GM18868 (cell line): ENCODE measurements around the gene TMEM108.

Experiments
- ATAC-seq: cut with Tn5 transposase; IDR thresholded peaks from one replicate; pipeline ENCODE4 v1.9.1; 2021; ENCODE audit warnings: mild to moderate bottlenecking, moderate library complexity; ENCODE audit not compliant: unreplicated experiment

TMEM108 gene

DNA sequence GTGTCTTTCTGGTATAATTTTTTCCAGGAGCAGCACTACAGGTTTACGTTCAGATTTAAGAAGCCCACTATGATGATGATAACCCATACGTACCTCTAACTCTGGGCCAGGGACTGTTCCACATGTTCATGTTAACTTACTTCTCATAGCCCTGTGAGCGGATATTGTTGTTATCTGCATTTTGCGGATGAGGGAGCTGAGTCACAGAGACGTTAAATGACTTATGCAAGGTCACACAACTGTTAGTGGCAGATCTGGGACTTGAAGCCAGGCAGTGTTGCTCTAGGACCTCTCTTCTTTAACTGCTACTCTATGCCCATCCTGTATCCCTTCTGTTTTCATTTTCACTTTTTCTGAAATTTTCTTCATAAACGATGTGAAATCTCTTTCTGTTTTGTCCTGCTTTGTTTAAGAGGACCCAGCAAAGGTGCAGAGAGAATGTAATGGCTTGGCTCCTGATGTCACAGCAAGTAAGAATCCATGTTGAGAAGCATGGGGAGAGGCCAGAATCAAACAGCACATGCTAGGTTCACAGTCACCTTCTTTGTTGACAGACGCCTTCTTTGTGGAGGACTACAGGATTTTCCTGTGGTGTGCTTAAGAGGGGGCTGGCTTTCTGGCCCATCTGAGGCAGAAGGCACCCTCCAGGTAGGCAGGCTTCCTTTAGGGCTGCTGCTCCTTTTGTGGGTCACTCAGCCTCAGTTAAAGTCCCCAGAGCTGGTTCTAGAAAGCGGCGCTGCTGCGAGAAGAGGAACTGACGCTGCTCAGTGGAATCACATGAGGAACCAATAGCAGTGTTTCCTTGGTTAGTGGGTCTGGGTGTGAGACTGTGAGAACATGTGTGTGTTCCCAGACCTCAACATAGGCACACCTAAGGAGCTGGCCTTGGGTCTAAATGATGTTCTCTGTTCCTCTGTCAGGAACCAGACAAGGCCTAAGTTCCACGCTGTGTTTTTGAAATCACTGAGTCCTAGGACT is 121.6 kb downstream of the TMEM108 start:
- ATAC-seq = peak; percentile 86

DNA sequence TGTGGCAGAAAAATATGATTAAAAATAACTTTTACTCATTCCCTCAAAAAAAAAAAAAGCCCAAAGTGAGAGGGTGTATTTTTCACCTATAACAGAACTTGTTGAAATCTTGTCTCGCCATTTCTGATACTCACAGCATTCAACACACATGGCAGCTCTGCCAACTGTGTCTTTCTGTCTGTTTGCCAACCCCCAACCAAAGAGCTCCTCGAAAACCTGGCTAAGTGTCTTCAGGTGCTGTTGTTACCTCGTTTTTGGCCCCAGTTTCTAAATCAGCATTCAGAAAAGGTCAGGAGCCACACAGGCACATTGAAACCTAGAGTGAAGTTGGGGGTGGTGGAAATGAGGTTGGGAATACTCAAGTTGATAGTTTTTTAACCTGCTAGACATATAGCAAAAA is 123.5 kb downstream of the TMEM108 start:
- no peak for ATAC-seq

- no peak for ATAC-seq
Observed at GRCh38 chr3:133162265-133162664, 124.1 kb downstream of the TMEM108 start.

GRCh38 chr3:133162670-133163305 is 124.6 kb downstream of the TMEM108 start:
- no peak for ATAC-seq

- no peak for ATAC-seq
Observed at GRCh38 chr3:133167340-133168024, 129.3 kb downstream of the TMEM108 start.

DNA sequence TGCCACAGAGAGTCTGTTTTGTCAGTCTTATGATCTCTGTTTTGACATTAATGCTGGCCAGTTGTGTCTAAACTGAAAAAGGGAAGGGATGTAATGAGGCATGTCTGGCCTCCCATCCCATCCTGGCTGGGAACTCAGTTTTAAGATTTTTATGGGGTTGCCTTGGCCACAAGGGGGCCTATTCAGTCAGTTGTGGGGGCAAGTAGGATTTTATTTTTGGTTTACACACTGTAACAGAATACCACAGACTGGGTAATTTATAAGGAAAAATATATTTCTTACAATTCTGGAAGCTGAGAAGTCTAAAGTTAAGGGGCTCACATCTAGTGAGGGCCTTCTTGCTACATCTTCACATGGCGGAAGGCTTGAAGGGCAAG is 129.8 kb downstream of the TMEM108 start:
- no peak for ATAC-seq

- ATAC-seq = no peak
Observed at GRCh38 chr3:133169331-133170068, 131.3 kb downstream of the TMEM108 start.

GRCh38 chr3:133171831-133172230 is 133.6 kb downstream of the TMEM108 start:
- no peak for ATAC-seq

DNA sequence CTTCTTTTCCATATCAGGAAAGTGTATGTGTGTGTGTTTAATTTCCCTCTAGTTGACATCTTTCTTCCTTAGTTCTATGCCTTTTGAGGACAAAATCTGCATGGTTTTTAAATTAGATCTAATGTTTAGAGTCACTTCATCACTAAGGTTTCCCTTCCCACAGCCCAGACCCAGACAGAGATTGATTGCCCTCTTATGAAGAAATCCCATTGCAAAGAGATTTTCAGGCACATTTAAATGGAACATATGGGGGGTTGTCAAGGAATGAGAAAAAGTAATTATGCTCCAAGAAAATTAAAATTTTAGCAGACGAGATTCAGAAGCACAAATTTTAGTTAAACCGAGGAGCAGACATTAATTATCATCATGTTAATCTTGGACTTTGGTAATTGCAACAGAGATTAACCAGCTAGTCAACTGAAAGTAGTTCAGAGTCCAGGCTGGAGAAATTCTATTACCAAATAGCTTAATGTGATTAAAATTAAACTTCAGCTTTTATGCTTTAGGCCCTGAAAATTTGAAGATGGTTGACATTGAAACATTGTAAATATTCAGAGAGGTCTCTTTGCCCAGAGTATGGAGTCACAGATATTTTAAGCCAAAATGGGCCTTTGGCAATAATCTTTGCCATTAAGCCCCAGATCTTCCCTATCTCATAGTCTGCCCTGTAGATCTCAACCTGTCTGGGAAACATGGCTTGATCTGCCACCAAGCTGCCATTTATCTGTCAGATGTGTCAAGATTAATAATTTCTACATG is 143.4 kb downstream of the TMEM108 start:
- no peak for ATAC-seq

GRCh38 chr3:133187870-133188379 is 149.7 kb downstream of the TMEM108 start:
- ATAC-seq = no peak

GRCh38 chr3:133188996-133189395 is 150.8 kb downstream of the TMEM108 start:
- ATAC-seq = no peak

DNA sequence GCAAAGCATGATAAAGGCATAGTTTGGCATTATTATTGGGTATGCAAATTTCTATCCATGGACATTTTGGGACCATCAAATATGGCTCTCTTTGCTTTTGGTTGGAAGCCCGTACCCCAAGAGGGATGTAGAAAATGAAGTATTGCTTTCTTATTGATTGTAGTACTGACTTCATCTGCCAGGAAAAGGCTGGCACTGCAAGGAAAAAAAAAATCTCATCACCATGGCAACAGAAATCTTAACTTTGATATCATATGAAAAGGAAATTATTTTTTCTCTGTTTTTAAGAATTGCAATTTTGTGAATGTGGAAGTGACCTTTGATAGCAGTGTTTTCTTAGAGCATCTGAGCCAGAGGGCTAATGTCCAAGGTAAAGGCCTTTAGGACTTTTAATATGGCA is 151.7 kb downstream of the TMEM108 start:
- ATAC-seq = no peak

DNA sequence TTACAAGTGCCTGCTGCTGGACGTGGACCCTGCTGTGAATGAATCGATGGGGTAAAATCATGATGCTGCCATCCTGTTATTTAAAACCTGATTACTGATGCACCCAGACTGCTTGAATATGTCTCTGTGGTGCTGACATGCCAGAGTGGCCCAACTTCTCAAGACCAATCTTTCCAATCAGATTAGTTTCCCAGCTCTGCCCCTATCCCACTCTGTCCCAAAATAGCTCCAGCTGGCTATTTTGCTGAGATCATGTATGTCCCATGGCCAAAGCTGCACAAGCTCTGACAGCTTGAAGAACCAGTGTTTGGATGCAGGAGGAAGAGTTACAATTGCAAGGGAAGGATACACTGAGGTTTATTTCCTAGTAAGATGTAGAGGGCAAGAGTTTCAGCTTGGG is 153.6 kb downstream of the TMEM108 start:
- no peak for ATAC-seq

DNA sequence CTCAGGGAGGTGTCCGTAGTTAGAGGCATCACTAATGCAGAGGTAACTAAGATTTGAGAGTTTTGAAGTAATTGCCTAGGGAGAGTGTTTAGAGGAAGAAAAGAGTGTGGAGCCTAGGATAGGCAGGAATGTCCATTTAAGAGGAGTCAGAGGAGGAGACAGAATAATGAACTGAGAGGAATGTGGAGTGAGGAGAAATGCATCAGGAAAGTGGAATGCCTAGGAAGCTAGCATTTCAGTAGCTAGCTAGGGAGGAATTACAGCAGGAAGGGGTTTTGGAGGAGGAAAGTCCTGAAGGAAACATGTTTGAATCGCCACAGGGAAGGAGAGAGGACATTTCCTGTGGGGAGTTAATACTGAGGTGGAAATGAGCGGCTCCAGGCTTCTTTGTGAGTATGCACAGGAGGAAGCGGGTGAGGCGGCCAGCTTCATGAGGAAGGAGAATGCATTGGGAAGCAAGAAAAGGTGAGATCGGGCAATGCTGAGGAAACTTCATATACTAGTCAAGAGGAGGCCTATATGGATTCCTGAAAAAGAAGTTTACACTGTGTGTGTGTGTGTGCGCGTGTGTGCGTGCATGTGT is 154.3 kb downstream of the TMEM108 start:
- ATAC-seq = no peak

DNA sequence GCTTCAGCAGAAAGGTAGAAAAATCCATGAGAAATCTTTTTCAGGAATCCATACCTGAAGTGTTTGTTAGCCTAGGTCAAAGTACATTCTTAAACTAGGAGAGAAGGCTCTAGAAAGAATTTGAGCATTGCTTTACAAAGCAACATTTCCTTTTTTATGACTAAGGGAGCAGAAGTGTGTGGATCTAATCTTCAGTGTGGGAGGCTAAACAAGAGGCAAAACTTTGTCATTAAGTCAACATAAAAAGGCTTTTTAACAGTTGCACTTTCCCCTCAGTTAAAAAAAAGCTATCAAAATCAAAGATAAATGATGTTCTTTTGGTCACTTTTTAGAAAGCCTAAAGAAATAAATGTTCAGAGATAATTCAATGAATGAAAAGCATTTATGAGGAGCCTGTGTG is 154.8 kb downstream of the TMEM108 start:
- ATAC-seq = no peak

GRCh38 chr3:133196527-133196926 is 158.3 kb downstream of the TMEM108 start:
- ATAC-seq = no peak

DNA sequence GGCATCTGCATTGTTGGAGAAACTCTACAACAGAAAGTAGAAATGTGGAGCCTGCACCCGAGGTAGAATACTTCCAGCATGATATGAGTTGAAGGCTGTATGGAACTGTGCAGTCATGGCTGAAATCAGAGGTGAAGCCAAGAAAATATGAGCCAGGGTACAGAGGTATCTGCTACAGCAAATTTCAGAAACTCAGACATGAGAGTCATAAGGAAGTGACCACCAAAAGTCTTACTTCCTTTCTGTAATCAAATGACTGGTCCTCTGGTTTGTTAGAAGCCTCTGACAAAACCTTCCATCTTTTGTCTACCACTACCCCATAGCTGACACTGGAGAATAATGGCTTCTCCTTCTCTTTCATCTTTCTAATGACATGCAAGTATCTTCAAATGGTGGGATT is 159.4 kb downstream of the TMEM108 start:
- no peak for ATAC-seq

DNA sequence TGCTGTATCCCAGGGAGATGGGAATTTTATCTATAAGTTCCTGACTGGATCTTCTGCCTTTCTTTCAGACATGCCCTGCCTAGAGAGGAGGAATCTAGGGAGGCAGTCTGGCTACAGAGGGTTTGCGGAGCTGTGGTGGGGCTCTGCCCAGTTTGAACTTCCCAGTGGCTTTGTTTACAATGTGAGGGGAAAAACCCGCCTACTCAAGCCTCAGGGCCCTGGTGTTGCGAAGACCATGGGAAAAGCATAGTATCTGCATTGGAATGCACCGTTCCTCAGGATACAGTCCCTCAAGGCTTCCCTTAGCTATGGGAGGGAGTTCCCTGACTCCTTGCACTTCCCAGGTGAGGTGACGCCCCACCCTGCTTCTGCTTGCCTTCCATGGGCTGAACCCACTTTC is 168.7 kb downstream of the TMEM108 start:
- ATAC-seq = no peak

DNA sequence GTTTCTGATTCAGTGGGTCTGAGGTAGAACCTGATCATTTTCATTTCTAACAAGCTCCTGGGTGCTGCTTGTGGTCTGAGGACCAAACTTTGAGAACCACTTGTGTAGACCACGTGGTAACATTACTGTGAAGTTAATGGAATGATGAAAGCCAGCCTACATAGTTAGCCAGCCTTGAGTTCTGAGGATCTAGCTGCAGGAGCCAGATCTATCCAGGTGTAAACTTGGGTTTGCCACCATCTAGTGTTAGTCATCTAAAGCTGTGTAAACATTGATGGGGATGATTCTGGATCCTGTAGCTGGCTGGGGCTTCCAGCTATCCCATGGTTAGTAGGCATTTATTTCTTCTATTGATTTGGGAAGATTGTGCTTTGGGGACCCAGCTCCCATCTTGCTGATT is 170.0 kb downstream of the TMEM108 start:
- ATAC-seq = no peak
